H9 (cell line): Measurements from ENCODE around the gene GAS2L2. TPM values are rescaled to one million over a fixed set of nuclear protein-coding genes. Genes with fewer than 3 reads are reported as not detected.

Source experiments
- DNase-seq: peaks from one replicate; pipeline ENCODE4 v3.0.0-alpha.2; 2017
- H2AFZ ChIP-seq: one replicate; pipeline ENCODE4 v1.6.1; 2013; ENCODE audit warnings: mild to moderate bottlenecking, low read length, control low read depth, moderate library complexity
- H2AK5ac ChIP-seq: 2 replicates; pipeline ENCODE4 v1.6.1; 2013; ENCODE audit warnings: low read length, control low read depth, mixed read lengths; ENCODE audit not compliant: insufficient read length
- H2BK120ac ChIP-seq: one replicate; pipeline ENCODE4 v1.6.1; 2013; ENCODE audit warnings: low read depth, mild to moderate bottlenecking, low read length, control low read depth, inconsistent platforms; ENCODE audit not compliant: poor library complexity, severe bottlenecking
- H2BK12ac ChIP-seq: 2 replicates; pipeline ENCODE4 v1.6.1; 2013; ENCODE audit warnings: low read length, control low read depth, mixed read lengths, low read depth; ENCODE audit not compliant: insufficient read length
- H2BK15ac ChIP-seq: 2 replicates; pipeline ENCODE4 v1.6.1; 2013; ENCODE audit warnings: low read depth, low read length, control low read depth
- H2BK20ac ChIP-seq: one replicate; pipeline ENCODE4 v1.6.1; 2013; ENCODE audit warnings: low read depth, mild to moderate bottlenecking, low read length, control low read depth, inconsistent platforms; ENCODE audit not compliant: poor library complexity, severe bottlenecking
- H2BK5ac ChIP-seq: 2 replicates; pipeline ENCODE4 v1.6.1; 2013; ENCODE audit warnings: low read length, control low read depth, mixed read lengths; ENCODE audit not compliant: insufficient read length
- H3K14ac ChIP-seq: 2 replicates; pipeline ENCODE4 v1.6.1; 2013; ENCODE audit warnings: low read length, control low read depth; ENCODE audit not compliant: insufficient read depth
- H3K18ac ChIP-seq: 2 replicates; pipeline ENCODE4 v1.6.1; 2013; ENCODE audit warnings: low read depth, mild to moderate bottlenecking, mixed read lengths, low read length, control low read depth; ENCODE audit not compliant: insufficient read length
- H3K23ac ChIP-seq: 2 replicates; pipeline ENCODE4 v1.6.1; 2013; ENCODE audit warnings: low read length, control low read depth, mixed read lengths, low read depth; ENCODE audit not compliant: insufficient read length
- H3K23me2 ChIP-seq: 2 replicates; pipeline ENCODE4 v1.6.1; 2013; ENCODE audit warnings: low read depth, mild to moderate bottlenecking, mixed read lengths, low read length, control low read depth; ENCODE audit not compliant: insufficient read length, poor library complexity, severe bottlenecking
- H3K27ac ChIP-seq: 2 replicates; pipeline ENCODE4 v1.5.1; 2013; ENCODE audit warnings: low read length, control low read depth, mixed read lengths, low read depth; ENCODE audit not compliant: insufficient read length
- H3K27me3 ChIP-seq: 2 replicates; pipeline ENCODE4 v1.6.1; 2013; ENCODE audit warnings: low read length, control low read depth, inconsistent platforms; ENCODE audit not compliant: insufficient read depth
- H3K4ac ChIP-seq: 2 replicates; pipeline ENCODE4 v1.6.1; 2013; ENCODE audit warnings: low read depth, mild to moderate bottlenecking, control low read depth, inconsistent platforms, low read length, moderate library complexity
- H3K4me1 ChIP-seq: 2 replicates; pipeline ENCODE4 v1.6.1; 2013; ENCODE audit warnings: low read length, control low read depth, inconsistent platforms; ENCODE audit not compliant: insufficient read depth
- H3K4me2 ChIP-seq: 2 replicates; pipeline ENCODE4 v1.6.1; 2013; ENCODE audit warnings: low read length, control low read depth, mixed read lengths; ENCODE audit not compliant: insufficient read length, insufficient read depth
- H3K56ac ChIP-seq: 2 replicates; pipeline ENCODE4 v1.6.1; 2013; ENCODE audit warnings: low read depth, mild to moderate bottlenecking, mixed read lengths, low read length, control low read depth; ENCODE audit not compliant: insufficient read length
- H3K79me1 ChIP-seq: 2 replicates; pipeline ENCODE4 v1.6.1; 2013; ENCODE audit warnings: low read depth, mild to moderate bottlenecking, moderate library complexity, low read length, control low read depth, inconsistent platforms; ENCODE audit not compliant: insufficient read depth, poor library complexity, severe bottlenecking
- H3K79me2 ChIP-seq: 2 replicates; pipeline ENCODE4 v1.6.1; 2013; ENCODE audit warnings: low read length, control low read depth, inconsistent platforms; ENCODE audit not compliant: insufficient read depth
- H3K9ac ChIP-seq: 2 replicates; pipeline ENCODE4 v1.6.1; 2013; ENCODE audit warnings: low read length, control low read depth, mixed read lengths; ENCODE audit not compliant: insufficient read length; ENCODE audit errors: extremely low read depth
- H3K9me3 ChIP-seq: one replicate; pipeline ENCODE4 v1.6.1; 2013; ENCODE audit warnings: low read depth, low read length, inconsistent platforms; ENCODE audit not compliant: control insufficient read depth
- H3T11ph ChIP-seq: one replicate; pipeline ENCODE4 v1.6.1; 2013; ENCODE audit warnings: mild to moderate bottlenecking, low read length, control low read depth, inconsistent platforms
- H4K20me1 ChIP-seq: one replicate; pipeline ENCODE4 v1.6.1; 2013; ENCODE audit not compliant: control insufficient read depth, insufficient read length, insufficient read depth
- H4K5ac ChIP-seq: 2 replicates; pipeline ENCODE4 v1.6.1; 2013; ENCODE audit warnings: low read depth, mild to moderate bottlenecking, mixed read lengths, low read length, control low read depth; ENCODE audit not compliant: insufficient read length
- H4K8ac ChIP-seq: replicated peaks from 2 replicates; pipeline ENCODE4 v1.6.1; 2013; ENCODE audit warnings: low read length, control low read depth, mixed read lengths, low read depth; ENCODE audit not compliant: insufficient read length
- H4K91ac ChIP-seq: 2 replicates; pipeline ENCODE4 v1.6.1; 2013; ENCODE audit warnings: low read depth, mild to moderate bottlenecking, moderate library complexity, mixed read lengths, low read length, control low read depth; ENCODE audit not compliant: insufficient read length
- H3K27ac Mint-ChIP-seq, 3 experiments: 2 replicates in 2 of 3; 3 replicates in 1 of 3; pipeline ENCODE4 v1.8.0; 2020 to 2021; ENCODE audit warnings: mixed read lengths in 3 of 3, mild to moderate bottlenecking in 1 of 3, moderate library complexity in 1 of 3
- H3K27me3 Mint-ChIP-seq: 2 replicates; pipeline ENCODE4 v1.8.0; 2021; ENCODE audit warnings: low read depth, mild to moderate bottlenecking, moderate library complexity, mixed read lengths
- H3K36me3 Mint-ChIP-seq, 3 experiments: 2 replicates in 2 of 3; 3 replicates in 1 of 3; pipeline ENCODE4 v1.8.0; 2020 to 2021; ENCODE audit warnings: low read depth in 3 of 3, mixed read lengths in 3 of 3; ENCODE audit not compliant: insufficient read depth in 1 of 3
- H3K4me1 Mint-ChIP-seq, 2 experiments: 2 replicates each; pipeline ENCODE4 v1.8.0; 2020; ENCODE audit warnings: mixed read lengths in 2 of 2
- H3K4me3 Mint-ChIP-seq, 2 experiments: 2 replicates in 1 of 2; 3 replicates in 1 of 2; pipeline ENCODE4 v1.8.0; 2020 to 2021; ENCODE audit warnings: mild to moderate bottlenecking in 2 of 2, mixed read lengths in 2 of 2, moderate library complexity in 1 of 2
- H3K9me3 Mint-ChIP-seq, 2 experiments: 2 replicates in 1 of 2; 3 replicates in 1 of 2; pipeline ENCODE4 v1.8.0; 2020; ENCODE audit warnings: mild to moderate bottlenecking in 2 of 2, mixed read lengths in 2 of 2, moderate library complexity in 1 of 2
- CTCF ChIP-seq: fragments of 200-600 bp; sonication (generic); conservative IDR thresholded peaks from 3 replicates; pipeline ENCODE4 v1.8.0; 2021; ENCODE audit warnings: antibody characterized with exemption, mild to moderate bottlenecking
- WGBS: extraction: QIAGEN DNeasy Blood & Tissue Kit; methylation state at CpG from one replicate; pipeline ENCODE4 v1.1.7; 2013; ENCODE audit warnings: missing lambda C conversion rate, low lambda C conversion rate, mixed read lengths; ENCODE audit not compliant: insufficient read length; ENCODE audit errors: extremely low coverage; 5-methylcytosine and 5-hydroxymethylcytosine counted together
- total RNA-seq: library from RNA; stranded (reverse); gene quantifications from 2 replicates; pipeline ENCODE4 v1.2.1, GENCODE V29; 2021

GAS2L2 gene
- total RNA-seq, 1 experiment from 2014 or later = not detected

GRCh38 chr17:35773129-35773528 is 20.1 kb upstream of the GAS2L2 start:
- H3K56ac ChIP-seq = no peak overlapping the region
- H3K27me3 Mint-ChIP-seq = peaks cover 3% of the 10 kb centered on the region
- no peak overlapping the region for H4K5ac ChIP-seq
- H4K20me1 ChIP-seq = no peaks in the 10 kb centered on the region
- H3K4ac ChIP-seq = no peak overlapping the region
- no CpG with 5 or more reads among the region's 20 CpGs for WGBS
- H3K27ac Mint-ChIP-seq = no peak overlapping the region; a peak in 1 of 7 replicates
- no peak overlapping the region for H2BK5ac ChIP-seq
- H3K36me3 Mint-ChIP-seq = no peaks in the 10 kb centered on the region
- no peak overlapping the region for H3K23ac ChIP-seq
- H2BK20ac ChIP-seq = no peak overlapping the region
- H3K4me3 Mint-ChIP-seq = no peak overlapping the region
- no peak overlapping the region for H2BK15ac ChIP-seq
- H3K23me2 ChIP-seq = no peaks in the 10 kb centered on the region
- H3K18ac ChIP-seq = no peak overlapping the region
- H3K79me2 ChIP-seq = no peaks in the 10 kb centered on the region
- no peak for DNase-seq
- no peak overlapping the region for H2AK5ac ChIP-seq
- no peaks in the 10 kb centered on the region; a peak in 1 of 5 replicates for H3K9me3 Mint-ChIP-seq
- H3K4me1 ChIP-seq = peaks cover 6% of the 10 kb centered on the region; the same call in 1 of the 2 replicates
- no peak overlapping the region for H2BK12ac ChIP-seq
- no peaks in the 10 kb centered on the region for H3K79me1 ChIP-seq
- H3K9ac ChIP-seq = no peak overlapping the region
- no peaks in the 10 kb centered on the region for H3K9me3 ChIP-seq
- no peak overlapping the region for H4K91ac ChIP-seq
- no peak overlapping the region for H3K27ac ChIP-seq
- H3K14ac ChIP-seq = no peak overlapping the region
- peaks cover 31 to 34% of the 10 kb centered on the region in 2 experiments for H3K4me1 Mint-ChIP-seq
- H3K27me3 ChIP-seq = no peaks in the 10 kb centered on the region
- H2BK120ac ChIP-seq = no peak overlapping the region
- no peak overlapping the region for H3K4me2 ChIP-seq
- no peak overlapping the region for H4K8ac ChIP-seq
- no peak overlapping the region for H2AFZ ChIP-seq
- no peak overlapping the region for H3T11ph ChIP-seq
- no peak for TF ChIP-seq CTCF
